H9 (cell line): ENCODE data around the gene CCDC191. TPM values are rescaled to one million over a fixed set of nuclear protein-coding genes. Genes with fewer than 3 reads are reported as not detected.

Experiments
- DNase-seq: peaks from one replicate; pipeline ENCODE4 v3.0.0-alpha.2; 2017
- H2AFZ ChIP-seq: one replicate; pipeline ENCODE4 v1.6.1; 2013; ENCODE audit warnings: mild to moderate bottlenecking, low read length, control low read depth, moderate library complexity
- H2AK5ac ChIP-seq: 2 replicates; pipeline ENCODE4 v1.6.1; 2013; ENCODE audit warnings: low read length, control low read depth, mixed read lengths; ENCODE audit not compliant: insufficient read length
- H2BK120ac ChIP-seq: one replicate; pipeline ENCODE4 v1.6.1; 2013; ENCODE audit warnings: low read depth, mild to moderate bottlenecking, low read length, control low read depth, inconsistent platforms; ENCODE audit not compliant: poor library complexity, severe bottlenecking
- H2BK12ac ChIP-seq: 2 replicates; pipeline ENCODE4 v1.6.1; 2013; ENCODE audit warnings: low read length, control low read depth, mixed read lengths, low read depth; ENCODE audit not compliant: insufficient read length
- H2BK15ac ChIP-seq: 2 replicates; pipeline ENCODE4 v1.6.1; 2013; ENCODE audit warnings: low read depth, low read length, control low read depth
- H2BK20ac ChIP-seq: one replicate; pipeline ENCODE4 v1.6.1; 2013; ENCODE audit warnings: low read depth, mild to moderate bottlenecking, low read length, control low read depth, inconsistent platforms; ENCODE audit not compliant: poor library complexity, severe bottlenecking
- H2BK5ac ChIP-seq: 2 replicates; pipeline ENCODE4 v1.6.1; 2013; ENCODE audit warnings: low read length, control low read depth, mixed read lengths; ENCODE audit not compliant: insufficient read length
- H3K14ac ChIP-seq: 2 replicates; pipeline ENCODE4 v1.6.1; 2013; ENCODE audit warnings: low read length, control low read depth; ENCODE audit not compliant: insufficient read depth
- H3K18ac ChIP-seq: 2 replicates; pipeline ENCODE4 v1.6.1; 2013; ENCODE audit warnings: low read depth, mild to moderate bottlenecking, mixed read lengths, low read length, control low read depth; ENCODE audit not compliant: insufficient read length
- H3K23ac ChIP-seq: 2 replicates; pipeline ENCODE4 v1.6.1; 2013; ENCODE audit warnings: low read length, control low read depth, mixed read lengths, low read depth; ENCODE audit not compliant: insufficient read length
- H3K23me2 ChIP-seq: 2 replicates; pipeline ENCODE4 v1.6.1; 2013; ENCODE audit warnings: low read depth, mild to moderate bottlenecking, mixed read lengths, low read length, control low read depth; ENCODE audit not compliant: insufficient read length, poor library complexity, severe bottlenecking
- H3K27ac ChIP-seq: 2 replicates; pipeline ENCODE4 v1.5.1; 2013; ENCODE audit warnings: low read length, control low read depth, mixed read lengths, low read depth; ENCODE audit not compliant: insufficient read length
- H3K27me3 ChIP-seq: 2 replicates; pipeline ENCODE4 v1.6.1; 2013; ENCODE audit warnings: low read length, control low read depth, inconsistent platforms; ENCODE audit not compliant: insufficient read depth
- H3K4ac ChIP-seq: 2 replicates; pipeline ENCODE4 v1.6.1; 2013; ENCODE audit warnings: low read depth, mild to moderate bottlenecking, control low read depth, inconsistent platforms, low read length, moderate library complexity
- H3K4me1 ChIP-seq: 2 replicates; pipeline ENCODE4 v1.6.1; 2013; ENCODE audit warnings: low read length, control low read depth, inconsistent platforms; ENCODE audit not compliant: insufficient read depth
- H3K4me2 ChIP-seq: 2 replicates; pipeline ENCODE4 v1.6.1; 2013; ENCODE audit warnings: low read length, control low read depth, mixed read lengths; ENCODE audit not compliant: insufficient read length, insufficient read depth
- H3K56ac ChIP-seq: 2 replicates; pipeline ENCODE4 v1.6.1; 2013; ENCODE audit warnings: low read depth, mild to moderate bottlenecking, mixed read lengths, low read length, control low read depth; ENCODE audit not compliant: insufficient read length
- H3K79me1 ChIP-seq: 2 replicates; pipeline ENCODE4 v1.6.1; 2013; ENCODE audit warnings: low read depth, mild to moderate bottlenecking, moderate library complexity, low read length, control low read depth, inconsistent platforms; ENCODE audit not compliant: insufficient read depth, poor library complexity, severe bottlenecking
- H3K79me2 ChIP-seq: 2 replicates; pipeline ENCODE4 v1.6.1; 2013; ENCODE audit warnings: low read length, control low read depth, inconsistent platforms; ENCODE audit not compliant: insufficient read depth
- H3K9ac ChIP-seq: 2 replicates; pipeline ENCODE4 v1.6.1; 2013; ENCODE audit warnings: low read length, control low read depth, mixed read lengths; ENCODE audit not compliant: insufficient read length; ENCODE audit errors: extremely low read depth
- H3K9me3 ChIP-seq: one replicate; pipeline ENCODE4 v1.6.1; 2013; ENCODE audit warnings: low read depth, low read length, inconsistent platforms; ENCODE audit not compliant: control insufficient read depth
- H3T11ph ChIP-seq: one replicate; pipeline ENCODE4 v1.6.1; 2013; ENCODE audit warnings: mild to moderate bottlenecking, low read length, control low read depth, inconsistent platforms
- H4K20me1 ChIP-seq: one replicate; pipeline ENCODE4 v1.6.1; 2013; ENCODE audit not compliant: control insufficient read depth, insufficient read length, insufficient read depth
- H4K5ac ChIP-seq: 2 replicates; pipeline ENCODE4 v1.6.1; 2013; ENCODE audit warnings: low read depth, mild to moderate bottlenecking, mixed read lengths, low read length, control low read depth; ENCODE audit not compliant: insufficient read length
- H4K8ac ChIP-seq: replicated peaks from 2 replicates; pipeline ENCODE4 v1.6.1; 2013; ENCODE audit warnings: low read length, control low read depth, mixed read lengths, low read depth; ENCODE audit not compliant: insufficient read length
- H4K91ac ChIP-seq: 2 replicates; pipeline ENCODE4 v1.6.1; 2013; ENCODE audit warnings: low read depth, mild to moderate bottlenecking, moderate library complexity, mixed read lengths, low read length, control low read depth; ENCODE audit not compliant: insufficient read length
- H3K27ac Mint-ChIP-seq, 3 experiments: 2 replicates in 2 of 3; 3 replicates in 1 of 3; pipeline ENCODE4 v1.8.0; 2020 to 2021; ENCODE audit warnings: mixed read lengths in 3 of 3, mild to moderate bottlenecking in 1 of 3, moderate library complexity in 1 of 3
- H3K27me3 Mint-ChIP-seq: 2 replicates; pipeline ENCODE4 v1.8.0; 2021; ENCODE audit warnings: low read depth, mild to moderate bottlenecking, moderate library complexity, mixed read lengths
- H3K36me3 Mint-ChIP-seq, 3 experiments: 2 replicates in 2 of 3; 3 replicates in 1 of 3; pipeline ENCODE4 v1.8.0; 2020 to 2021; ENCODE audit warnings: low read depth in 3 of 3, mixed read lengths in 3 of 3; ENCODE audit not compliant: insufficient read depth in 1 of 3
- H3K4me1 Mint-ChIP-seq, 2 experiments: 2 replicates each; pipeline ENCODE4 v1.8.0; 2020; ENCODE audit warnings: mixed read lengths in 2 of 2
- H3K4me3 Mint-ChIP-seq, 2 experiments: 2 replicates in 1 of 2; 3 replicates in 1 of 2; pipeline ENCODE4 v1.8.0; 2020 to 2021; ENCODE audit warnings: mild to moderate bottlenecking in 2 of 2, mixed read lengths in 2 of 2, moderate library complexity in 1 of 2
- H3K9me3 Mint-ChIP-seq, 2 experiments: 2 replicates in 1 of 2; 3 replicates in 1 of 2; pipeline ENCODE4 v1.8.0; 2020; ENCODE audit warnings: mild to moderate bottlenecking in 2 of 2, mixed read lengths in 2 of 2, moderate library complexity in 1 of 2
- WGBS: extraction: QIAGEN DNeasy Blood & Tissue Kit; methylation state at CpG from one replicate; pipeline ENCODE4 v1.1.7; 2013; ENCODE audit warnings: missing lambda C conversion rate, low lambda C conversion rate, mixed read lengths; ENCODE audit not compliant: insufficient read length; ENCODE audit errors: extremely low coverage; 5-methylcytosine and 5-hydroxymethylcytosine counted together
- total RNA-seq: library from RNA; stranded (reverse); gene quantifications from 2 replicates; pipeline ENCODE4 v1.2.1, GENCODE V29; 2021
- TF ChIP-seq, protein P1 (sequence below): fragments of 200-600 bp; sonication (generic); conservative IDR thresholded peaks from 3 replicates; pipeline ENCODE4 v1.8.0; 2021; ENCODE audit warnings: antibody characterized with exemption, mild to moderate bottlenecking

Gene CCDC191
- total RNA-seq, 1 experiment from 2014 or later = 0.68 TPM

DNA sequence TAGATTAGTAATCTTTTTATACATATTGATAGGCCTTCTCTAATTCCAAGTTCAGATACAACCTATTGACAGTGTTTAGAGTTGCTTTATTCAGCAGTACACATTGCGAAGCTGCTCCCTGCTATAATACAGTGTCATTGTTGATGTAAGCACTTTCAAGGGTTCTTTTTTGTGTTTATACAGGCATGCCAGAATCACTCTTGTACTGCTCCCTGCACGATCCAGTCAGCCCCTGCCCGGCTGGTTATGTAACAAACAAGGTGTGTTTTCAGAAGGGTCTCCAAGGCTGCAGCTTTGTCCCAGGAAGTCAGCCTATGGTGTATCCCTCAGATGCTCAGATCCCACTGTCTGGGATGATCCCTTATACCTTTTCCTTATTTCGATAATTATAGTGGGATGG lies 11.5 kb upstream of the CCDC191 start:
- no peak overlapping the region for H2AK5ac ChIP-seq
- no peak overlapping the region for H4K8ac ChIP-seq
- no CpG with 5 or more reads among the region's 4 CpGs for WGBS
- H3K18ac ChIP-seq = no peak overlapping the region
- no peaks in the 10 kb centered on the region for H3K27me3 ChIP-seq
- H3K4ac ChIP-seq = no peak overlapping the region
- no peak overlapping the region for H4K5ac ChIP-seq
- no peak overlapping the region for H2BK12ac ChIP-seq
- H3K27ac ChIP-seq = no peak overlapping the region
- no peak overlapping the region for H3K14ac ChIP-seq
- Mint-ChIP-seq H3K27me3 (no peaks in the 10 kb centered on the region), H3K36me3 (peaks cover 25 to 67% (median 64%) of the 10 kb centered on the region in 3 experiments; a peak in 6 of 7 replicates), H3K4me1 (no peaks in the 10 kb centered on the region), H3K27ac (no peak overlapping the region), H3K9me3 (no peaks in the 10 kb centered on the region), H3K4me3 (no peak overlapping the region)
- no peak overlapping the region for H4K91ac ChIP-seq
- H3K23ac ChIP-seq = no peak overlapping the region
- no peak overlapping the region for H2BK5ac ChIP-seq
- no peak overlapping the region for H3K56ac ChIP-seq
- H3K23me2 ChIP-seq = no peaks in the 10 kb centered on the region
- no peaks in the 10 kb centered on the region for H3K4me1 ChIP-seq
- H2BK20ac ChIP-seq = no peak overlapping the region
- H3K9me3 ChIP-seq = no peaks in the 10 kb centered on the region
- TF ChIP-seq, protein P1, sequence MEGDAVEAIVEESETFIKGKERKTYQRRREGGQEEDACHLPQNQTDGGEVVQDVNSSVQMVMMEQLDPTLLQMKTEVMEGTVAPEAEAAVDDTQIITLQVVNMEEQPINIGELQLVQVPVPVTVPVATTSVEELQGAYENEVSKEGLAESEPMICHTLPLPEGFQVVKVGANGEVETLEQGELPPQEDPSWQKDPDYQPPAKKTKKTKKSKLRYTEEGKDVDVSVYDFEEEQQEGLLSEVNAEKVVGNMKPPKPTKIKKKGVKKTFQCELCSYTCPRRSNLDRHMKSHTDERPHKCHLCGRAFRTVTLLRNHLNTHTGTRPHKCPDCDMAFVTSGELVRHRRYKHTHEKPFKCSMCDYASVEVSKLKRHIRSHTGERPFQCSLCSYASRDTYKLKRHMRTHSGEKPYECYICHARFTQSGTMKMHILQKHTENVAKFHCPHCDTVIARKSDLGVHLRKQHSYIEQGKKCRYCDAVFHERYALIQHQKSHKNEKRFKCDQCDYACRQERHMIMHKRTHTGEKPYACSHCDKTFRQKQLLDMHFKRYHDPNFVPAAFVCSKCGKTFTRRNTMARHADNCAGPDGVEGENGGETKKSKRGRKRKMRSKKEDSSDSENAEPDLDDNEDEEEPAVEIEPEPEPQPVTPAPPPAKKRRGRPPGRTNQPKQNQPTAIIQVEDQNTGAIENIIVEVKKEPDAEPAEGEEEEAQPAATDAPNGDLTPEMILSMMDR = no peak
- DNase-seq = no peak
- no peak overlapping the region for H3K4me2 ChIP-seq
- H3K79me2 ChIP-seq = no peaks in the 10 kb centered on the region; the same call in 1 of the 2 replicates
- H3K9ac ChIP-seq = no peak overlapping the region
- H2BK15ac ChIP-seq = no peak overlapping the region
- H2AFZ ChIP-seq = no peak overlapping the region
- H3T11ph ChIP-seq = no peak overlapping the region
- no peaks in the 10 kb centered on the region for H4K20me1 ChIP-seq
- H2BK120ac ChIP-seq = no peak overlapping the region
- H3K79me1 ChIP-seq = no peaks in the 10 kb centered on the region
